Kidney glomerular epithelial cell (primary cell): ENCODE data around the gene EGLN2.
"Not testable (repeated sequence)": the region's sequence is repeated elsewhere in the genome, so short reads cannot be mapped to it uniquely, and the experiment has no call there.

Experiments used
- DNase-seq: peaks from one replicate; lab custom pipeline; 2025; lab: John Stamatoyannopoulos, UW

EGLN2 gene

GRCh38 chr19:40776932-40777644 lies 21.9 kb upstream of the EGLN2 start:
- DNase-seq = peak; percentile 87

DNA sequence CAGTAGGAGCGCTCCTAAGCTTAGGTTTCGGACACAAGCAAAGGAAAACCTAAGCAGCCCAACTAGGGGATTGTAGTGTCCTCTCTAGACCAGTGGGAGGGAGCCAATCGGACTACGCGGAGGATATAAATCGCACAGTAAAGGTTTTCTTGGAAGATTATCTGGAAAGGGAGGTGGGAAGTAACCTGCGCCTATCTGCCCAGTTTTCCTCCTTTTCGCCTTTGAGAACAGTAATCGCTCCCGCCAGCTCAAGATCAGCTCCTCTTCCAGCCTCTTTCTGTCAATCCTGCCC lies 21.4 kb upstream of the EGLN2 start:
- no peak for DNase-seq

DNA sequence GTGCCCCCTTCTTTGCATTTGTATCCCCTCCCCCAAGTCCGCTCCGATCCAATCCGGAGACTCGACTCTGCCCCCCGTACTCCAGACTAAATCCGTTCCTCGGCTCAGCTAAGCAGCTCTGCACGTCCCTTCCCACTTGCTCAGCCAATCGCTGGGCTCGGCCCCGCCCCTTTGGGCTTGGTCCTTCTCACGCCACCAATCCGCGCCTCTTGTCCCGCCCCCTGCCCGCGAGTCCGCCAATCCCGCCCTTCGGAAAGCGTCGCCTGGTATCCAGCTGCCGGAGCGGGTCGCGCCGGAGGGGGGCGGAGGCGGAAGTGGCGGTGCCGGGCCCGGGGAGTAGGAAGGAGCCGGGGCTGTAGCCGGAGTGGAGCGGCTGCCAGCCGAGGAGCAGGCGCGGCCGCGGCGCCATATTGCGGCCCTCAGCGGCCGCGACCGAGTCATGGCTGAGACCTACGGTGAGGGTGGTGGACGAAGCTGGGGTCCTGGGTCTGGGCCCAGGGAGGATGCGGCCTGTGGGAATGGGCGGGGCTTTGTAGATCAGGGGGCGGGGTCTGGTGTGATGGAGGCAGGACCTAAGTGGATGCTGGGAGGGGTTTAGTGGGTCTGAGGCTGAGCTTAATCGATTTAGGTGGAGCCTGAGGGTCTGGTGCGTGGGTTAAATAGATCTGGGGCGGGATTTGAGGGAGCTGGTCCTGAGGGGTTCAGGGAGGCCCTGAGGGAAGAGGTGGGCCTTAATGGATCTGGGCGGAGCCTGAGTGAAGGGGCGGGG lies 20.9 kb upstream of the EGLN2 start, which contains the start of gene RAB4B:
Gene RAB4B (plus strand): TSS at position 311 of the 769 bp plus-strand sequence. CDS start 129 bp downstream, at position 440.
- DNase-seq = peak; percentile 99

- peak; percentile 38 for DNase-seq
Measured at GRCh38 chr19:40778706-40779284, 20.2 kb upstream of the EGLN2 start.

DNA sequence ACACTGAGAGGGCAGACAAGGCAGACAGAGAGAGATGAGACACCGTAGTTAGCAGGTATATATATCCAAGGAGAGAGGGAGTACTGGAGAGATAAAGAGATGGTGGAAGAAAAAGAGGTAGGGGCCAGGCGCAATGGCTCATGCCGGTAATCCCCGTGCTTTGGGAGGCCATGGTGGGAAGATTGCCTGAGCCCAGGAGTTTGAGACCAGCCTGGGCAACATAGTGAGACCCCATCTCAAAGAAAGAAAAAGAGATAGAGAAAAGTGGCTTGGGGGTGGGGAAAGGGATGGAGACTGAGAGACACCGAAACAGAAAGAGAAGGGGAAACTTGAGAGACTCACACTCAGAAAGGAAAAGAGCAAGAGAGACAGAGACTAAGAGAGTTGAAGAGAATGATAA lies 18.4 kb upstream of the EGLN2 start:
- no peak for DNase-seq

DNA sequence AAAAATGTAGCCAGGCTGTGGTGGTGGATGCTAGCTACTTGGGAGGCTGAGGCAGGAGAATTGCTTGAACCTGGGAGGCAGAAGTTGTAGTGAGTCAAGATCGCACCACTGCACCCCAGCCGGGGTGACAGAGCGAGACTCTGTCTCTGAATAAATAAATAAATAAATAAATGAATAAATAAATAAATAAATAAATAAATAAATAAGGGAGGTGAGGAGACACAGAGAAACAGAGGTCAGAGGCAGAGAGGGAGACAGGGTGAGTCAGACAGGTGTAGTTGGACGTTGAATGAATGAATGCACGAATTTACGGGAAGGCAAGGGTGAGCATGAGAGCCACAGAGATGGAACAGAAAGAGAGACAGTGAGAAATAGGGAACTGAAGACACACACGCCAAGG lies 17.9 kb upstream of the EGLN2 start:
- DNase-seq = no peak

DNA sequence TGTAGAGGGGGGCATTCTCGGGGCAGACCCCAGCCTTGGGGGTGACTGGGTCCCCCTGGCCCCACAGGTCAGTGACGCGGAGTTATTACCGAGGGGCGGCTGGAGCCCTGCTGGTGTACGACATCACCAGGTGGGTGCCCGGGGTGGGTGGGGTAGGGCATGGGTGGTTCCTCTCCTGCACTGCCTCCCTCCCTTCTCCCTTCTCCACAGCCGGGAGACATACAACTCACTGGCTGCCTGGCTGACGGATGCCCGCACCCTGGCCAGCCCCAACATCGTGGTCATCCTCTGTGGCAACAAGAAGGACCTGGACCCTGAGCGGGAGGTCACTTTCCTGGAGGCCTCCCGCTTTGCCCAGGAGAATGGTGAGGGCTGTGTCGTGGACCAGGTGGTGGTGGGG lies 15.3 kb upstream of the EGLN2 start:
- DNase-seq = no peak

DNA sequence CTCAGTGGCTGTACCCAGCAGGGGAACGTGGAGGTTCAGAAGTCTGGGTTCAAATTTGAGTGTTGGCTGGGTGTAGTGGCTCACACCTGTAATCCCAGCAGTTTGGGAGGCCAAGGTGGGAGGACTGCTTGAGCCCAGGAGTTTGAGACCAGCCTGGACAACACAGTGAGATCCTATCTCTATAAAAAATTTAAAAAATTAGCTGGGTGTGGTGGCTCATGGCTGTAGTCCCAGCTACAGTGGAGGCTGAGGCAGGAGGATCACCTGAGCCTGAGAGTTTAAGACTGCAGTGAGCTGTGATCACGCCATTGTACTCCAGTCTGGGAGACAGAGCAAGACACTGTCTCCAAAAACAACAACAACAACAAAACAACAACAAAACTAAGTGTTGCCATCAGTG lies 14.8 kb upstream of the EGLN2 start:
- not testable (repeated sequence) for DNase-seq

GRCh38 chr19:40785526-40785925 lies 13.5 kb upstream of the EGLN2 start:
- no peak for DNase-seq

- DNase-seq = no peak
Measured at GRCh38 chr19:40786060-40787037, 12.6 kb upstream of the EGLN2 start.

DNA sequence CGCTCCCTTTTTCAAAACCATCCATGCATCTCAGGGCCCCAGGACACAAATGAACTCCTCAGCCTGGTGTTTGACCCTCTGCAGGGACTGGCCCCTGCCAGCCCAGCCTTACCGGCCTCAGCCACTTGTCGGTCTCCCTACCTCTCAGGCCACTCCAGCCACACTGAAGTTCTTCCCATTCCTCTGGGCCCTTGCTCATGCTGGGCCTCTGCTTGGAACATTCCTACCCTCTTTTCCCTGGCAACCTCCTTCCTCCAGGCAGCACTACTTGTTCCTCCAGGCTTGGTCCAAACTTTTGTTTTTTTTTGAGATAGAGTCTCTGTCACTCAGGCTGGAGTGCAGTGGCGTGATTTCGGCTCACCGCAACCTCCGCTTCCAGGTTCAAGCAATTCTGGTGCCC lies 7.6 kb upstream of the EGLN2 start:
- no peak for DNase-seq

GRCh38 chr19:40791996-40792395 lies 7.0 kb upstream of the EGLN2 start:
- no peak for DNase-seq

DNA sequence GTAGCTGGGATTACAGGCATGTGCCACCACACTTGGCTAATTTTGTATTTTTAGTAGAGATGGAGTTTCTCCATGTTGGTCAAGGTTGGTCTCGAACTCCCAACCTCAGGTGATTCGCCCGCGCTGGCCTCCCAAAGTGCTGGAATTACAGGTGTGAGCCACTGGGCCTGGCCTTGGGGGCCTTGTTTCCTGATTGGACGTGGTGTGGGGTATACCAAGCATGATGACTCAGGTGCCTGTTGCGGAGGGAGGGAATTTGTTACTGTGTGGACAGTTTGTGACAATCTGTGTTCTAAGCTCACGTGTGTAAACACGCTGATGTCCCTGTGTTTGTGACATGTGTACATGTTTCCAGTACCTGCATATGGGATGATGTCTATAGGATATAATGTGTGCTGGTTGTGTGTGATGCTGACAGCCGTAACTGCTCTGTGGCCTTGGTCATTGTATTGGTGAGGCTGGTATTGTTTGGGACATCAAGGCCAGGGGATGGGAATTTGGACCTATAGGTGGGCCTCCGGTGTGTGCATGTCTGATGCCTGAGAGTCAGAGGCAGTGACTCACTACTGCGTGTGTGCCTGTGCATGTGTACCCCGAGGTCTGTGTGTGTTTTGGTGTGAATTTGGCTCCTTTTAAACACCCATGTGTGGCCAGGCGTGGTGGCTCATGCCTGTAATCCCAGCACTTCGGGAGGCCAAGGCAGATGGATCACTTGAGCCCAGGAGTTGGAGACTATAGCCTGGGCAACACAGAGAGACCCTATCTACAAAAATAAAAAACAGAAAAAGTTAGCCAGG lies 1.6 kb upstream of the EGLN2 start:
- DNase-seq = no peak

- DNase-seq = peak; percentile 64
Measured at GRCh38 chr19:40797963-40798682, 868 bp upstream of the EGLN2 start.

DNA sequence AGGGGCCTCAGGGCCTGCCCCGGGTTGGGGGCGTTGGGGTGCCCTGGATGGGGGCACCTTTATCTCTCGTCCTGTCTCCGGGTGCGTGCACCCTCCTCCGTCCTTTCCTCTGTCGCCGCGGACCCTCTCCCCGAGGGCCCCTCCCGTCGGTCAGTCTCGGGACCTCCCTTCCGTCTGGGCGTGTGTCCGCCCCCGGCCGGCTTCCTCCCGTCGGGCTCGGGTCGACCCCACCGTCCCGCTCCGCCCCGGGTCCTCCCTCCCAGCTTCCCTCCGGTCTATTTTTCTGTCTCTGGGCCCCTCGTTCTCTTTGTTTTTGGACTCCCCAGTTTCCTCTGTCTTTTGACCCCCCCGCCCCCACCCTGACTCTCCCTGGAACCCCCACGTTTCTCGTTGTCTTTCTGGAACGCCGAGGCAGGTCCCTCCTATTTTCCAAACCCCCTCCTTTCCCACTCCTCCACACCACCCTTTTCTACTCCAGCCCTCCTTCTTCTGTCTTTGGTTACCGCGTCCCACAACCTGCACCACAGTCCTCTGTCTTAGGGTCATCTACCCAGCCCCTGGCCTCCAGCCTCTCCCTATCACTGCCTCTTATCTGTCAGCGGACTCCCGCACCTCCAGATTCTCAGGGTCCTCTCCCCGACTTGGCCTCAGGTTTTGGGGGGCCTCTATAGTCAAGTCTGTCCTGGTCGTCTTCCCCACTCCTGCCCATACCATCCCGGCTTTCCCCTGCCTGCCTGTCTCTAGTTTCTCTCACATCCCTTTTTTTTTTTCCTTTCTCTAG lies 757 bp downstream of the EGLN2 start:
- DNase-seq = no peak

DNA sequence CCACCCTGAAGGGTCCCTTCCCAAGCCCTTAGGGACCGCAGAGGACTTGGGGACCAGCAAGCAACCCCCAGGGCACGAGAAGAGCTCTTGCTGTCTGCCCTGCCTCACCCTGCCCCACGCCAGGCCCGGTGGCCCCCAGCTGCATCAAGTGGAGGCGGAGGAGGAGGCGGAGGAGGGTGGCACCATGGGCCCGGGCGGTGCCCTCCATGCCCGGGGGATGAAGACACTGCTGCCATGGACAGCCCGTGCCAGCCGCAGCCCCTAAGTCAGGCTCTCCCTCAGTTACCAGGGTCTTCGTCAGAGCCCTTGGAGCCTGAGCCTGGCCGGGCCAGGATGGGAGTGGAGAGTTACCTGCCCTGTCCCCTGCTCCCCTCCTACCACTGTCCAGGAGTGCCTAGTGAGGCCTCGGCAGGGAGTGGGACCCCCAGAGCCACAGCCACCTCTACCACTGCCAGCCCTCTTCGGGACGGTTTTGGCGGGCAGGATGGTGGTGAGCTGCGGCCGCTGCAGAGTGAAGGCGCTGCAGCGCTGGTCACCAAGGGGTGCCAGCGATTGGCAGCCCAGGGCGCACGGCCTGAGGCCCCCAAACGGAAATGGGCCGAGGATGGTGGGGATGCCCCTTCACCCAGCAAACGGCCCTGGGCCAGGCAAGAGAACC lies 1.5 kb downstream of the EGLN2 start:
- DNase-seq = no peak

DNA sequence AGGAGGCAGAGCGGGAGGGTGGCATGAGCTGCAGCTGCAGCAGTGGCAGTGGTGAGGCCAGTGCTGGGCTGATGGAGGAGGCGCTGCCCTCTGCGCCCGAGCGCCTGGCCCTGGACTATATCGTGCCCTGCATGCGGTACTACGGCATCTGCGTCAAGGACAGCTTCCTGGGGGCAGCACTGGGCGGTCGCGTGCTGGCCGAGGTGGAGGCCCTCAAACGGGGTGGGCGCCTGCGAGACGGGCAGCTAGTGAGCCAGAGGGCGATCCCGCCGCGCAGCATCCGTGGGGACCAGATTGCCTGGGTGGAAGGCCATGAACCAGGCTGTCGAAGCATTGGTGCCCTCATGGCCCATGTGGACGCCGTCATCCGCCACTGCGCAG lies 2.0 kb downstream of the EGLN2 start:
- no peak for DNase-seq

DNA sequence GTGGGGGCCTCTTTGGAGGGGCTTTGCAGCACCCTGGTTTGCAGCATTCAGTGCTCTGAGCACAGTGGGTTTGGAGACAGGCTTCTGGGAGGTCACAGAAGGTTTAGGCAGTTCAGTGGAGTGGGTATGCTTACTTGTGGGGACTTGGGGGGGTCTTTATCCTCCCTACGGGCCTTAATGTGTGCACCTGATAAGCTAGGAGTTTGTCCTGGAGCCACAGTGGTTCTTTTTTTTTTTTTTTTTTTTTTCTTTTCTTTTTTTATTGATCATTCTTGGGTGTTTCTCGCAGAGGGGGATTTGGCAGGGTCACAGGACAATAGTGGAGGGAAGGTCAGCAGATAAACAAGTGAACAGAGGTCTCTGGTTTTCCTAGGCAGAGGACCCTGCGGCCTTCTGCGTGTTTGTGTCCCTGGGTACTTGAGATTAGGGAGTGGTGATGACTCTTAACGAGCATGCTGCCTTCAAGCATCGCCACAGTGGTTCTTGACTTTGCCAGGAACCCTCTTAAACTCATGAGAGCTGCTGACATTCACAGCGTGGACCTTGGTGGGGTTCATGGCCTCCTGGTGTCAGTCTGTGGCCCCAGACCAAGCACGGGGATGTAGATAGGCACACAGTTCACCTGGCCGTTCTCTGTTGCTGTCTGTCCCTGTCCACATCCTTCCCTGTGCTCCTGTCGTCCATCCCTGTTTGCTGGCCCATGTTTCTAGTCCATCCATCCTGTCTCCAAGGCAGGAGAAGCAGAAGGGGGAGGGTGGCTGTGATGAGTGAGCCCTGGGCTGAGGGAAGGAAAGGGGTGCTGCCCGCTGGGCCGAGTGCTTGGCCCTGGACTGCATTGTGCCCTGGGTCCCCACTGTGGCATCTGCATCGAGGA lies 2.7 kb downstream of the EGLN2 start:
- DNase-seq = no peak
